GM23338 (cell line): ENCODE measurements around the gene KAT6B. TPM values are rescaled to one million over a fixed set of nuclear protein-coding genes. Genes with fewer than 3 reads are reported as not detected.

Source experiments
- ATAC-seq: fragments of 200-7000 bp; cut with Tn5 transposase; 3 replicates; pipeline ENCODE4 v1.9.1; 2020
- DNase-seq: peaks from one replicate; pipeline ENCODE4 v3.0.0-alpha.2; 2015; ENCODE audit warnings: low spot score
- H2AFZ ChIP-seq: fragments of 200-600 bp; sonication (generic); 2 replicates; pipeline ENCODE4 v1.8.0; 2016; ENCODE audit warnings: antibody characterized with exemption, mild to moderate bottlenecking, moderate library complexity
- H3F3A ChIP-seq: fragments of 200-600 bp; sonication (generic); replicated peaks from 2 replicates; pipeline ENCODE4 v1.8.0; 2017; ENCODE audit warnings: antibody characterized with exemption, mixed run types, low read depth
- H3K27ac ChIP-seq: fragments of 200-600 bp; sonication (generic); 2 replicates; pipeline ENCODE4 v1.6.1; 2016; ENCODE audit warnings: low read depth
- H3K27me3 ChIP-seq: fragments of 200-600 bp; sonication (generic); 2 replicates; pipeline ENCODE4 v1.8.0; 2016; ENCODE audit warnings: mild to moderate bottlenecking, mixed run types, moderate library complexity; ENCODE audit not compliant: insufficient read depth
- H3K36me3 ChIP-seq: fragments of 200-600 bp; sonication (generic); 2 replicates; pipeline ENCODE4 v1.8.0; 2016; ENCODE audit warnings: mild to moderate bottlenecking; ENCODE audit not compliant: insufficient read depth
- H3K4me1 ChIP-seq: fragments of 200-600 bp; sonication (generic); 2 replicates; pipeline ENCODE4 v1.8.0; 2016; ENCODE audit warnings: mild to moderate bottlenecking, moderate library complexity; ENCODE audit not compliant: insufficient read depth
- H3K4me2 ChIP-seq: fragments of 200-600 bp; sonication (generic); 2 replicates; pipeline ENCODE4 v1.7.1; 2017; ENCODE audit warnings: mixed run types
- H3K4me3 ChIP-seq: fragments of 200-600 bp; sonication (generic); 2 replicates; pipeline ENCODE4 v1.6.1; 2016; ENCODE audit warnings: mixed run types
- H3K79me2 ChIP-seq: fragments of 200-600 bp; sonication (generic); replicated peaks from 2 replicates; pipeline ENCODE4 v1.8.0; 2017; ENCODE audit warnings: mild to moderate bottlenecking; ENCODE audit not compliant: insufficient read depth
- H3K9me2 ChIP-seq: fragments of 200-600 bp; sonication (generic); 2 replicates; pipeline ENCODE4 v1.8.0; 2017; ENCODE audit not compliant: insufficient read depth
- H4K20me1 ChIP-seq: fragments of 200-600 bp; sonication (generic); replicated peaks from 2 replicates; pipeline ENCODE4 v1.8.0; 2017; ENCODE audit warnings: mild to moderate bottlenecking; ENCODE audit not compliant: insufficient read depth
- H3K27ac Mint-ChIP-seq: 2 replicates; pipeline ENCODE4 v1.8.0; 2020; ENCODE audit warnings: inconsistent platforms, mild to moderate bottlenecking, moderate library complexity, mixed read lengths
- H3K27me3 Mint-ChIP-seq: 3 replicates; pipeline ENCODE4 v1.8.0; 2022; ENCODE audit warnings: low read depth, mild to moderate bottlenecking, moderate library complexity, mixed read lengths, inconsistent platforms; ENCODE audit not compliant: insufficient read depth, poor library complexity
- H3K36me3 Mint-ChIP-seq: 3 replicates; pipeline ENCODE4 v1.8.0; 2021; ENCODE audit warnings: low read depth, mild to moderate bottlenecking, inconsistent platforms, moderate library complexity, mixed read lengths
- H3K4me1 Mint-ChIP-seq: 3 replicates; pipeline ENCODE4 v1.8.0; 2020; ENCODE audit warnings: mild to moderate bottlenecking, inconsistent platforms, mixed read lengths
- H3K4me3 Mint-ChIP-seq: 3 replicates; pipeline ENCODE4 v1.8.0; 2021; ENCODE audit warnings: moderate library complexity, mild to moderate bottlenecking, inconsistent platforms, mixed read lengths
- H3K9me3 Mint-ChIP-seq: 3 replicates; pipeline ENCODE4 v1.8.0; 2020; ENCODE audit warnings: moderate library complexity, mild to moderate bottlenecking, inconsistent platforms, mixed read lengths
- CREB1 ChIP-seq: fragments of 250-450 bp; sonication (Bioruptor Pico); IDR thresholded peaks from 2 replicates; pipeline ENCODE4 v1.5.0; 2020; ENCODE audit warnings: low read depth, mild to moderate bottlenecking, moderate library complexity
- CTCF ChIP-seq, 2 experiments: fragments of 200-600 bp in 1 of 2; sonication (generic) in 1 of 2; conservative IDR thresholded peaks; 2 replicates each; pipeline versions ENCODE4 v1.5.1 to v1.6.1; 2016 to 2017; ENCODE audit warnings: antibody characterized with exemption in 2 of 2, low read depth in 2 of 2, mild to moderate bottlenecking in 2 of 2, moderate library complexity in 1 of 2
- ETS1 ChIP-seq: IDR thresholded peaks from 2 replicates; pipeline ENCODE4 v1.6.1; 2016; ENCODE audit warnings: antibody characterized with exemption
- EZH2 ChIP-seq: fragments of 200-600 bp; sonication (generic); IDR thresholded peaks from one replicate; pipeline ENCODE4 v1.8.0; 2017; ENCODE audit warnings: antibody characterized with exemption, mild to moderate bottlenecking, low read depth; ENCODE audit not compliant: unreplicated experiment
- EZH2phosphoT487 ChIP-seq: fragments of 200-600 bp; sonication (generic); IDR thresholded peaks from one replicate; pipeline ENCODE4 v1.8.1; 2018; ENCODE audit warnings: antibody characterized with exemption; ENCODE audit not compliant: unreplicated experiment
- JUNB ChIP-seq: IDR thresholded peaks from one replicate; pipeline ENCODE4 v1.6.1; 2016; ENCODE audit warnings: antibody characterized with exemption; ENCODE audit not compliant: unreplicated experiment
- NANOG ChIP-seq: IDR thresholded peaks from 2 replicates; pipeline ENCODE4 v1.6.1; 2016; ENCODE audit warnings: antibody characterized with exemption, borderline replicate concordance
- POLR2AphosphoS5 ChIP-seq: IDR thresholded peaks from 2 replicates; pipeline ENCODE4 v1.6.1; 2016; ENCODE audit warnings: antibody characterized with exemption, low read depth
- REST ChIP-seq: IDR thresholded peaks from one replicate; pipeline ENCODE4 v1.6.1; 2018; ENCODE audit warnings: antibody characterized with exemption; ENCODE audit not compliant: unreplicated experiment
- STAT1 ChIP-seq: IDR thresholded peaks from one replicate; pipeline ENCODE4 v1.6.1; 2016; ENCODE audit warnings: antibody characterized with exemption; ENCODE audit not compliant: unreplicated experiment
- ZNF114 ChIP-seq: fragments of 250-450 bp; sonication (Bioruptor Pico); IDR thresholded peaks from 2 replicates; pipeline ENCODE4 v1.5.0; 2020; ENCODE audit warnings: mild to moderate bottlenecking, moderate library complexity
- ZNF331 ChIP-seq: fragments of 250-450 bp; sonication (Bioruptor Pico); IDR thresholded peaks from 2 replicates; pipeline ENCODE4 v1.5.0; 2020; ENCODE audit warnings: low read depth, mild to moderate bottlenecking, moderate library complexity
- ZNF462 ChIP-seq: fragments of 250-450 bp; sonication (Bioruptor Pico); IDR thresholded peaks from 2 replicates; pipeline ENCODE4 v1.5.0; 2020; ENCODE audit warnings: mild to moderate bottlenecking, moderate library complexity
- polyA plus RNA-seq: library from polyadenylated mRNA; unstranded; fragments of >200 nt; fragmentation: Nextera tagmentation; extraction: Ambion mirVana; gene quantifications from 2 replicates; pipeline ENCODE4 v1.2.1, GENCODE V29; 2016
- total RNA-seq: library from RNA; depleted of rRNA; stranded (reverse); fragments of >200 nt; shearing (Covaris generic); gene quantifications from 2 replicates; pipeline ENCODE4 v1.2.3, GENCODE V29; 2014

Gene KAT6B
- total and polyA plus RNA-seq, 2 experiments from 2014 or later: 21.3 to 31.4 TPM

GRCh38 chr10:75007646-75008045 is 181.2 kb downstream of the KAT6B start:
- H3K27me3 Mint-ChIP-seq: no peaks in the 10 kb centered on the region
- no peak overlapping the region for H3K27ac Mint-ChIP-seq

More at GRCh38 chr10:75007646-75008045, 181.2 kb downstream of the KAT6B start:
- DNase-seq (no peak), ATAC-seq (no peak)
- no peak overlapping the region for H2AFZ ChIP-seq
- no peak overlapping the region for H3K27ac ChIP-seq
- H3K36me3 ChIP-seq: no peaks in the 10 kb centered on the region
- no peaks in the 10 kb centered on the region for H3K4me1 ChIP-seq
- H3K4me2 ChIP-seq: no peak overlapping the region
- H4K20me1 ChIP-seq: no peaks in the 10 kb centered on the region
- no peak overlapping the region for H3K4me3 Mint-ChIP-seq
- no peaks in the 10 kb centered on the region for H3K79me2 ChIP-seq
- no peaks in the 10 kb centered on the region for H3K4me1 Mint-ChIP-seq
- no peaks in the 10 kb centered on the region for H3K36me3 Mint-ChIP-seq
- no peak for TF ChIP-seq EZH2
- no peak for TF ChIP-seq CREB1 (CRISPR knock-in tag)
- no peak for TF ChIP-seq REST
- no peak for TF ChIP-seq CTCF (conservative IDR thresholded peaks at IDR 0.05; ENCODE audit: low read depth in 2 of 2)
- no peak for TF ChIP-seq ZNF462 (CRISPR knock-in tag)
- no peak for TF ChIP-seq POLR2AphosphoS5
- TF ChIP-seq ZNF114 (CRISPR knock-in tag): no peak
- TF ChIP-seq NANOG: no peak
- no peak for TF ChIP-seq ETS1
- TF ChIP-seq ZNF331: no peak
- TF ChIP-seq EZH2phosphoT487: no peak
- TF ChIP-seq STAT1: no peak
- no peak for TF ChIP-seq JUNB
- H3F3A ChIP-seq: no peaks in the 10 kb centered on the region
- H3K4me3 ChIP-seq: no peak overlapping the region
- H3K9me2 ChIP-seq: no peaks in the 10 kb centered on the region
- H3K9me3 Mint-ChIP-seq: no peaks in the 10 kb centered on the region
- H3K27me3 ChIP-seq: no peaks in the 10 kb centered on the region
